ENCODE data around the gene MPPED2.

MPPED2 gene

GRCh38 chr11:30370164-30370563 is 216.0 kb downstream of the MPPED2 start:
- no peak for DNase-seq (ENCODE audit: low read depth, low spot score)
- no peak overlapping the region for H3K4me3 ChIP-seq (ENCODE audit: low read depth, low read length)
- in situ Hi-C loops (cut with HindIII; ENCODE audit: low sequenced_read_pairs): no loop called here
- TF ChIP-seq, protein P1, sequence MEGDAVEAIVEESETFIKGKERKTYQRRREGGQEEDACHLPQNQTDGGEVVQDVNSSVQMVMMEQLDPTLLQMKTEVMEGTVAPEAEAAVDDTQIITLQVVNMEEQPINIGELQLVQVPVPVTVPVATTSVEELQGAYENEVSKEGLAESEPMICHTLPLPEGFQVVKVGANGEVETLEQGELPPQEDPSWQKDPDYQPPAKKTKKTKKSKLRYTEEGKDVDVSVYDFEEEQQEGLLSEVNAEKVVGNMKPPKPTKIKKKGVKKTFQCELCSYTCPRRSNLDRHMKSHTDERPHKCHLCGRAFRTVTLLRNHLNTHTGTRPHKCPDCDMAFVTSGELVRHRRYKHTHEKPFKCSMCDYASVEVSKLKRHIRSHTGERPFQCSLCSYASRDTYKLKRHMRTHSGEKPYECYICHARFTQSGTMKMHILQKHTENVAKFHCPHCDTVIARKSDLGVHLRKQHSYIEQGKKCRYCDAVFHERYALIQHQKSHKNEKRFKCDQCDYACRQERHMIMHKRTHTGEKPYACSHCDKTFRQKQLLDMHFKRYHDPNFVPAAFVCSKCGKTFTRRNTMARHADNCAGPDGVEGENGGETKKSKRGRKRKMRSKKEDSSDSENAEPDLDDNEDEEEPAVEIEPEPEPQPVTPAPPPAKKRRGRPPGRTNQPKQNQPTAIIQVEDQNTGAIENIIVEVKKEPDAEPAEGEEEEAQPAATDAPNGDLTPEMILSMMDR (IDR thresholded peaks at IDR 0.05; ENCODE audit: low read depth, low read length): no peak

DNA sequence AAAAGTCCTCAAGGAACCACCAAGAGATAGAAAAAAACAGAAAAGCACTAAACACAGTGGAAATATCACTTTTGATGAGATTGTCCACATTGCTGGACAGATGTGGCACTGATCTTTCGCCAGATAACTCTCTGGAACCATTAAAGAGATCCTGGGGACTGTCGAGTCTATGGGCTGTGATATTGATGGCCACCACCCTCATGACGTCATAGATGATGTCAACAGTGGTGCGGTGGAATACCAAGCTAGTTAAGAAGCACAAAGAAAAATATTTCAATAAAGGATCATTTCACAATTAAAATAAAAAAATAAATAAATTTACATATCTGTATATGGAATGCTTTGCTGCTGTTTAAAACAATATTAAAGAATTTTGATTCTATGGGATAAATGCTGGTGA is 217.8 kb downstream of the MPPED2 start:
- DNase-seq (ENCODE audit: low read depth, low spot score): no peak
- in situ Hi-C loops (cut with HindIII; ENCODE audit: low sequenced_read_pairs): no loop called here
- TF ChIP-seq, protein P1 (IDR thresholded peaks at IDR 0.05; ENCODE audit: low read depth, low read length): no peak
- no peak overlapping the region for H3K4me3 ChIP-seq (ENCODE audit: low read depth, low read length)

GRCh38 chr11:30365793-30366517 is 220.2 kb downstream of the MPPED2 start:
- in situ Hi-C loops (cut with HindIII; ENCODE audit: low sequenced_read_pairs): no loop called here

GRCh38 chr11:30364837-30365482 is 221.2 kb downstream of the MPPED2 start:
- in situ Hi-C loops (cut with HindIII; ENCODE audit: low sequenced_read_pairs): no loop called here
- TF ChIP-seq, protein P1 (IDR thresholded peaks at IDR 0.05; ENCODE audit: low read depth, low read length): no peak
- no peak for DNase-seq (ENCODE audit: low read depth, low spot score)

More at GRCh38 chr11:30365793-30366517, 220.2 kb downstream of the MPPED2 start:
- no peak for DNase-seq (ENCODE audit: low read depth, low spot score)
- H3K4me3 ChIP-seq (ENCODE audit: low read depth, low read length): no peak overlapping the region
- TF ChIP-seq, protein P1 (IDR thresholded peaks at IDR 0.05; ENCODE audit: low read depth, low read length): no peak

GRCh38 chr11:30364139-30364836 is 221.9 kb downstream of the MPPED2 start:
- in situ Hi-C loops (cut with HindIII; ENCODE audit: low sequenced_read_pairs): no loop called here
- H3K4me3 ChIP-seq (ENCODE audit: low read depth, low read length): no peak overlapping the region
- TF ChIP-seq, protein P1 (IDR thresholded peaks at IDR 0.05; ENCODE audit: low read depth, low read length): no peak
- no peak for DNase-seq (ENCODE audit: low read depth, low spot score)

More at GRCh38 chr11:30364837-30365482, 221.2 kb downstream of the MPPED2 start:
- H3K4me3 ChIP-seq (ENCODE audit: low read depth, low read length): no peak overlapping the region

DNA sequence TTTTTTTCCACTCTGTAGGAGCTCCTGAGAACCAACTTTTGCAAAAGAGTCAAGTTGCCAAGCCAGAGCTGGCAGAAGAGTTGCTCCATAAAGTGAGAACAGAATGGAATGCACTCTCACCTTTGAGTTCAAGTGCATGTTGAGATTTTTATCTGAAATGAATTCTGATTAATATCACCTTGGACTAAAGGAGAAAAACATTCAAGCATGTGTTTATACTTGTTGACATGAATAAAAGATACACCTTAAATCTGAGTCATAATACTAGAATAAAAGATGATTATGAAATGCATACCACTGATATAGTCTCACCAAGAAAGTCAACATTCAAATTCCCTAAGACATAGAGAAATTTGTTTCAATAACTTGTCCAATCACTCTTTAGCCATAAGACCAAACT is 225.4 kb downstream of the MPPED2 start:
- TF ChIP-seq, protein P1 (IDR thresholded peaks at IDR 0.05; ENCODE audit: low read depth, low read length): no peak
- no peak overlapping the region for H3K4me3 ChIP-seq (ENCODE audit: low read depth, low read length)
- in situ Hi-C loops (cut with HindIII; ENCODE audit: low sequenced_read_pairs): no loop called here
- DNase-seq (ENCODE audit: low read depth, low spot score): no peak
